IgD-negative memory B cell (primary cell): ENCODE measurements around the gene CSGALNACT2. TPM values are rescaled to one million over a fixed set of nuclear protein-coding genes. Genes with fewer than 3 reads are reported as not detected.
A peak's percentile ranks its signal among the peaks of the same experiment; 100 is the strongest.

Source experiments
- H3K27ac Mint-ChIP-seq, 3 donors: one replicate each; pipeline ENCODE4 v1.8.0; 2020 to 2022; ENCODE audit warnings: mild to moderate bottlenecking in 3 of 3, mixed read lengths in 3 of 3, moderate library complexity in 1 of 3
- H3K27me3 Mint-ChIP-seq: one replicate; pipeline ENCODE4 v1.8.0; 2021; ENCODE audit warnings: mixed read lengths
- H3K36me3 Mint-ChIP-seq: one replicate; pipeline ENCODE4 v1.8.0; 2020; ENCODE audit warnings: mild to moderate bottlenecking, mixed read lengths
- H3K4me1 Mint-ChIP-seq, 3 donors: one replicate each; pipeline ENCODE4 v1.8.0; 2020 to 2022; ENCODE audit warnings: mixed read lengths in 3 of 3, mild to moderate bottlenecking in 1 of 3
- H3K4me3 Mint-ChIP-seq, 4 donors: one replicate each; pipeline ENCODE4 v1.8.0; 2020 to 2022; ENCODE audit warnings: mild to moderate bottlenecking in 4 of 4, mixed read lengths in 4 of 4, moderate library complexity in 3 of 4
- H3K9me3 Mint-ChIP-seq, 3 donors: one replicate each; pipeline ENCODE4 v1.8.0; 2020 to 2021; ENCODE audit warnings: mixed read lengths in 3 of 3, mild to moderate bottlenecking in 1 of 3
- polyA plus RNA-seq: library from polyadenylated mRNA; unstranded; fragments of 300-500 nt; fragmentation: Illumina TruSeq; gene quantifications from one replicate; pipeline ENCODE4 v1.2.3, GENCODE V29; 2021

Gene CSGALNACT2
- polyA plus RNA-seq, 1 donor from 2014 or later: 12.2 TPM

GRCh38 chr10:43106256-43107091 lies 31.8 kb upstream of the CSGALNACT2 start:
- Mint-ChIP-seq H3K27ac (peak overlapping the region; percentile 23 to 63 (median 52)), H3K27me3 (peaks cover 18% of the 10 kb centered on the region), H3K4me3 (peak overlapping the region; percentile 62 to 86 (median 76)), H3K36me3 (no peaks in the 10 kb centered on the region), H3K9me3 (no peaks in the 10 kb centered on the region), H3K4me1 (peaks cover 7 to 21% (median 9%) of the 10 kb centered on the region in 3 donors)

DNA sequence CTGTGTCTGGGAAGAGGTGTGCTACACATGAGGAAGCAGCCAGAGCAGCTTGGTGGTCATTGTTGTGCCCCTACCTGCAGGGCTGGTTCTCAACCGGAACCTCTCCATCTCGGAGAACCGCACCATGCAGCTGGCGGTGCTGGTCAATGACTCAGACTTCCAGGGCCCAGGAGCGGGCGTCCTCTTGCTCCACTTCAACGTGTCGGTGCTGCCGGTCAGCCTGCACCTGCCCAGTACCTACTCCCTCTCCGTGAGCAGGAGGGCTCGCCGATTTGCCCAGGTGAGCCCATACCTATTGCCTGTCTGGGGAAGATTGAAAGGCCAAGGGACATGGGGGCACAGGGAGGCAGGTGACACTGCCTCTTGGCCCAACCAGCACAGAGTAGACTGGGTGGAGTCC lies 29.3 kb upstream of the CSGALNACT2 start:
- Mint-ChIP-seq H3K27me3 (peaks cover 6% of the 10 kb centered on the region), H3K4me1 (peaks cover 7 to 16% (median 7%) of the 10 kb centered on the region in 3 donors), H3K36me3 (no peaks in the 10 kb centered on the region), H3K27ac (peak overlapping the region in 1 of 3 donors; percentile 64), H3K4me3 (no peak overlapping the region), H3K9me3 (no peaks in the 10 kb centered on the region)

- peaks cover 7 to 15% (median 7%) of the 10 kb centered on the region in 3 donors for H3K4me1 Mint-ChIP-seq
- no peaks in the 10 kb centered on the region for H3K36me3 Mint-ChIP-seq
- H3K27me3 Mint-ChIP-seq: peaks cover 3% of the 10 kb centered on the region
- H3K27ac Mint-ChIP-seq: peak overlapping the region in 1 of 3 donors; percentile 64
- H3K9me3 Mint-ChIP-seq: no peaks in the 10 kb centered on the region
- no peak overlapping the region for H3K4me3 Mint-ChIP-seq
These were observed 28.5 kb upstream of the CSGALNACT2 start for GRCh38 chr10:43109671-43110249.

DNA sequence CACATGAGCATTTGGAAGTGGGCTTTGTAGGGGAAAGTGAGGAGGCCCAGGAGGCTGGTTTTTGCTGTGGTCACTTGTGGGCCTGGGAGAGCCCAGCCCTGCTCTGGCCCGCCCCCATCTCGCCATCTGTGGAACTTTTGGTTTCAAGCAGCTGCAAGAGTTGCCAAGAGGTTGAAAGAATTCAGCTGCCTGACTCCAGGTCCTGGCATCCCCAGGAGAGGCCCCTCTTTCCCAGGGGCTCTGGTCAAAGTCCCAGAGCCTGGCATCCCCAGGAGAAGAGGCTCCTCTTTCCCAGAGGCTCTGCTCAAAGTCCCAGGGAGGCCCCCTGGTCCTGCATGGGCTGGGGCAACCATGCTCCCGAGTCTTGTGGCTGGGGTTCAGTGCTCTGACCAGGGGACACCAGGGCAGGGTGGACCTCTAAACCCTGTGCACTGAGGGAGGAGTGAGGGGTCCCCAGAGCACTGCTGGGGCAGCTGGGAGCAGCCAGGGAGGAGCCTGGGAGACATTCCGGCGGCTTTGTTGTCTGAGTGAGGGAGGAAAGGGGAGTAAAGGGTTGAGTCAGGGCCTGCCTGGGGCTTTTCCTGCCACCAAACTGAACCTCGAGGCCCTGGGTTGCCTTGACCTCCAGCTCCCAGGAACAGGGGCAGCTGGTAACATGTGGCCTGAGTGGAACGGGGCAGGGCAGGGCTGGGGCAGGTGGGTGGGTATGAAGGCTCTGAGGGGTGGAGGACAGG lies 27.7 kb upstream of the CSGALNACT2 start:
- no peak overlapping the region for H3K4me3 Mint-ChIP-seq
- H3K36me3 Mint-ChIP-seq: no peaks in the 10 kb centered on the region
- H3K27ac Mint-ChIP-seq: no peak overlapping the region
- no peaks in the 10 kb centered on the region for H3K27me3 Mint-ChIP-seq
- H3K4me1 Mint-ChIP-seq: peaks cover 7 to 15% (median 7%) of the 10 kb centered on the region in 3 donors
- no peaks in the 10 kb centered on the region for H3K9me3 Mint-ChIP-seq

DNA sequence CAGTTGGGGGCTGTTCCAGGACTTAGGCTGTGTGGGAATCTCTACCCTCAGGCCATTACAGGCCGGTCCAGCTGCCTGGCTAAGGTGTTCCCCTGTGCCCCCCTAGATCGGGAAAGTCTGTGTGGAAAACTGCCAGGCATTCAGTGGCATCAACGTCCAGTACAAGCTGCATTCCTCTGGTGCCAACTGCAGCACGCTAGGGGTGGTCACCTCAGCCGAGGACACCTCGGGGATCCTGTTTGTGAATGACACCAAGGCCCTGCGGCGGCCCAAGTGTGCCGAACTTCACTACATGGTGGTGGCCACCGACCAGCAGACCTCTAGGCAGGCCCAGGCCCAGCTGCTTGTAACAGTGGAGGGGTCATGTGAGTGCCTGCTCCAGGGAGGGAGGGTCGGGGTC lies 27.1 kb upstream of the CSGALNACT2 start:
- Mint-ChIP-seq H3K4me1 (peaks cover 6 to 15% (median 7%) of the 10 kb centered on the region in 3 donors), H3K36me3 (no peaks in the 10 kb centered on the region), H3K27ac (no peak overlapping the region), H3K4me3 (no peak overlapping the region), H3K9me3 (no peaks in the 10 kb centered on the region), H3K27me3 (no peaks in the 10 kb centered on the region)

DNA sequence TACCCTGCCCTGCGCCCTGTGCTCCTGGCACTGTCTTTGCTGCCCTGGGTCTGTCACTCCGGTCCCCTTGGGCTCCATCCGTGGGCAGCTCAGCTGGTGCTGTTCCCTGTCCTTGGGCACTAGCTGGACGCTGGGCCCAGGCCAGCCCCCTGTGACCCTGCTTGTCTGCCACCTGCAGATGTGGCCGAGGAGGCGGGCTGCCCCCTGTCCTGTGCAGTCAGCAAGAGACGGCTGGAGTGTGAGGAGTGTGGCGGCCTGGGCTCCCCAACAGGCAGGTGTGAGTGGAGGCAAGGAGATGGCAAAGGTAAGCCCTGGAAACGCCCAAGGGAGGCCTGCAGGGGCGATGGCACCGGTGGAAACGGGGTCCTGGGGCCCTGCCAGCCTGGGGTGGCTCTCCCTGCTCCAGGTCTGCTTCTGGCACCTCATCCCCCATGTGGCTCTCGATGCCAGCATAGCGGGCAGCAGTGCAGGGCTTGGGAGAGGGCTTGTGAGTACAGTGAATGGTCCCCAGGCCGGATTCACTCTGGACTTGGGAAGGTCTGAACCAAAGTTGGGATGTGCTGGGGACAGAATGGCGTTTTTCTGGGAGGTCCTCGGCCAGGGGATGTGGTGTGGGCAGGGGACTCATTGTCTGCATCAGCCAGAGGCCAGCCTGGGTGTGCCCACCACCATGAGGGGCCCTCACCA lies 26.2 kb upstream of the CSGALNACT2 start:
- Mint-ChIP-seq H3K4me1 (peaks cover 1 to 8% (median 1%) of the 10 kb centered on the region in 3 donors), H3K27ac (peak overlapping the region in 1 of 3 donors; percentile 20), H3K27me3 (no peaks in the 10 kb centered on the region), H3K36me3 (no peaks in the 10 kb centered on the region), H3K4me3 (peak overlapping the region in 1 of 4 donors; percentile 79), H3K9me3 (no peaks in the 10 kb centered on the region)

GRCh38 chr10:43112608-43112961 lies 25.7 kb upstream of the CSGALNACT2 start:
- H3K27ac Mint-ChIP-seq: peak overlapping the region in 2 of 3 donors; percentile 32 to 94
- no peaks in the 10 kb centered on the region for H3K27me3 Mint-ChIP-seq
- H3K36me3 Mint-ChIP-seq: no peaks in the 10 kb centered on the region
- no peaks in the 10 kb centered on the region for H3K9me3 Mint-ChIP-seq
- H3K4me1 Mint-ChIP-seq: peaks cover 0 to 7% (median 1%) of the 10 kb centered on the region in 3 donors
- H3K4me3 Mint-ChIP-seq: no peak overlapping the region

DNA sequence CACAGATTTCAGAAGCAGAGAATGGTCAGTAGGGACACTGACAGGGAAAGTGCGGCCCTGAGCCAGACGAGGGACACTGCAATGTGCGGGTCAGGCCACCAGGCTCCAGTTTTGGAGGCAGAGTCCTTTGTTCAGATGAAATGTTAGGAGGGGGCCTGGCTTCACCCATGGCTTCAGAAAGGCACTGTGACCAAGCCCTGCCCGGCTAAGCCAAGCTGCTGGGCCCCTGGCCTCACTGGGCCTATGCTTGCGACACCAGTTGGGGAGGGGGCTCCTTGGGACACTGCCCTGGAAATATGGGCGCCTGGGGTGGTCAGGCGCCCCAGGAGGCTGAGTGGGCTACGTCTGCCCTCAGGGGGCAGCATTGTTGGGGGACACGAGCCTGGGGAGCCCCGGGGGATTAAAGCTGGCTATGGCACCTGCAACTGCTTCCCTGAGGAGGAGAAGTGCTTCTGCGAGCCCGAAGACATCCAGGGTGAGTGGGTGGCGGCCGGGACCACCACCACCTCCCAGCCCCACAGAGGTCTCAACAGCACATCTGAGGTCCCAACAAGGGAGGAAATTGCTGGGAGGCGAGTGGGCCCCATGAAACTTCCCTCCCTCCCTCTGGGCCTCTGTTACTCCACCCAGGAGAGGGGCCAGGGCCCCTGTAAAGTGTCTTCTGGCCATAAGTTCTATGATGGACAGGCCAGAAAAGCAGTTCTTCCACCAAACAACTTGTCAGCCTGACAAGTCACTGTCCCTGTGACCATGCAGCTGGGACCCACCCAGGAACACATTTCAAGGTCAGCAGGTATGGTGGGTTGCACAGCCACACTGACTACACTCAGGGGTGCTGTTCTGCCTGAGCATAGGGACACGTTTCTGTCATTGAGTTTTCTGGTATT lies 24.8 kb upstream of the CSGALNACT2 start:
- peak overlapping the region in 2 of 3 donors; percentile 32 to 94 for H3K27ac Mint-ChIP-seq
- H3K36me3 Mint-ChIP-seq: no peaks in the 10 kb centered on the region
- H3K4me3 Mint-ChIP-seq: no peak overlapping the region
- no peaks in the 10 kb centered on the region for H3K9me3 Mint-ChIP-seq
- no peaks in the 10 kb centered on the region for H3K27me3 Mint-ChIP-seq
- peaks cover 0 to 4% (median 1%) of the 10 kb centered on the region in 3 donors for H3K4me1 Mint-ChIP-seq

- Mint-ChIP-seq H3K9me3 (no peaks in the 10 kb centered on the region), H3K4me1 (peaks cover 0 to 4% (median 3%) of the 10 kb centered on the region in 3 donors), H3K4me3 (no peak overlapping the region), H3K27ac (no peak overlapping the region), H3K36me3 (no peaks in the 10 kb centered on the region), H3K27me3 (no peaks in the 10 kb centered on the region)
These were observed 24.0 kb upstream of the CSGALNACT2 start for GRCh38 chr10:43114088-43114742.

GRCh38 chr10:43114743-43115611 lies 23.3 kb upstream of the CSGALNACT2 start:
- Mint-ChIP-seq H3K4me3 (no peak overlapping the region), H3K36me3 (no peaks in the 10 kb centered on the region), H3K9me3 (no peaks in the 10 kb centered on the region), H3K27ac (no peak overlapping the region), H3K4me1 (peaks cover 0 to 3% (median 2%) of the 10 kb centered on the region in 3 donors), H3K27me3 (no peaks in the 10 kb centered on the region)

DNA sequence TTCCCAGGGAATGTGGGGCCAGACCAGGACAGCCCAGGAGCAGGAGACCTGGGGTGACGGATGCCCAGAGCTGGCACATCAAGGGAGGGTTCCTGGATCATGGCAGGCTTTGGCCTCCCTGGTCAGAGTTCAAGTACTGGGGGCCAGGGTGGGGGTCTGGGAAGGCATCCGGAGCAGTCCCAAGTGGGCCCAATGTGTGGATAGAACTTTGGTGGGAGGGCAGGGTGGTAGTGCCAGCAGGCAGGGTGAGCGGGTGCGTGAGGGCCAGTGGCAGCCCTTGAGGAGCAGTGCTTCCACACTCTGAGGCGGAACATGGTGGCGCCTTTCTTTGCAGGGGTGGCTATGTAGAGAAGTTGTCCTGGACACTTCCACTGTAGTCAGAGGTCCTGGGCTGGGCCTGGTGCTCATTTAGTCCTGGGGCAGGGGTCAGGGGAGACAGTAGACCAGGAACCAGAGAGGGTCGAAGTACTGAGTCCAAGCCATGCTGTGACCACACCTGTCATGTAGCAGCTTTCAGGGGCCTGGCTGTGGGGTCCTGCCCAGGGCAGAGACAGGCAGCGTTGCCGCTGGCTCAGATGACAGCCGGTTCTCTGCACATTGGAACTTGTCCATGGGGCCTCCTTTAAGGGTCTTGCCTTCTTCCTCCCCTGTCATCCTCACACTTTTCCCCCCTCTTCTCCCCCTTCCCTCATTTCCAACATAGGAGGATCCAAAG lies 22.2 kb upstream of the CSGALNACT2 start:
- Mint-ChIP-seq H3K9me3 (no peaks in the 10 kb centered on the region), H3K4me1 (peaks cover 6 to 12% (median 10%) of the 10 kb centered on the region in 3 donors), H3K27ac (no peak overlapping the region), H3K4me3 (no peak overlapping the region), H3K36me3 (no peaks in the 10 kb centered on the region), H3K27me3 (no peaks in the 10 kb centered on the region)

DNA sequence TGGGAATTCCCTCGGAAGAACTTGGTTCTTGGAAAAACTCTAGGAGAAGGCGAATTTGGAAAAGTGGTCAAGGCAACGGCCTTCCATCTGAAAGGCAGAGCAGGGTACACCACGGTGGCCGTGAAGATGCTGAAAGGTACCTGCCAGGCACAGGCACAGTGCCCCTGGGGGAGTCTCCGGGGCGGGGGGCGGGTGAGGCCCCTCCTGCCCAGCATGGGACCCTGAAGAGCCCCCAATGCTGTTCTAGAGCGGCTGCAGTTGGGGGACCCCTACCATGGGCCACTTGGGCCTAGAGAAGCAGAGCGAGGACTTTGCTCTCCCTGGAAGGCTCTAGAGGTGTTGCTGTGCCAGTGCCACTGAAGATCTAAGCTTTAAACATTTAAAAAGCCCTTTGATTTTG lies 21.6 kb upstream of the CSGALNACT2 start:
- no peak overlapping the region for H3K27ac Mint-ChIP-seq

More for the DNA sequence above, 21.6 kb upstream of the CSGALNACT2 start:
- Mint-ChIP-seq H3K4me1 (peaks cover 12 to 18% (median 16%) of the 10 kb centered on the region in 3 donors), H3K27me3 (no peaks in the 10 kb centered on the region), H3K36me3 (no peaks in the 10 kb centered on the region), H3K9me3 (no peaks in the 10 kb centered on the region), H3K4me3 (no peak overlapping the region)
